GM12878 (cell line): ENCODE data around the gene ARRDC1.

Experiments used
- FOXM1 ChIP-seq: IDR thresholded peaks from 2 replicates; pipeline ENCODE4 v1.6.1; 2012; ENCODE audit warnings: low read depth, mild to moderate bottlenecking, inconsistent platforms, low read length, moderate library complexity
- POLR2A ChIP-seq: IDR thresholded peaks from 2 replicates; pipeline ENCODE4 v1.6.1; 2011; ENCODE audit warnings: low read depth, mild to moderate bottlenecking, low read length
- RUNX3 ChIP-seq: IDR thresholded peaks from 2 replicates; pipeline ENCODE4 v1.6.1; 2012; ENCODE audit warnings: low read length, inconsistent platforms
- STAT1 ChIP-seq: fragments of 450-650 bp; conservative IDR thresholded peaks from 2 replicates; pipeline ENCODE4 v1.6.1; 2014; ENCODE audit warnings: antibody characterized with exemption, mild to moderate bottlenecking
- TF ChIP-seq, protein P1 (sequence below), 3 experiments: IDR thresholded peaks in 2 of 3; conservative IDR thresholded peaks in 1 of 3; 2 replicates each; pipeline ENCODE4 v1.5.1; 2011; ENCODE audit warnings: low read depth in 3 of 3, low read length in 3 of 3, mild to moderate bottlenecking in 3 of 3, control low read depth in 2 of 3, moderate library complexity in 2 of 3, inconsistent platforms in 1 of 3, mixed read lengths in 1 of 3; ENCODE audit not compliant: control insufficient read depth in 2 of 3, insufficient read depth in 1 of 3; ENCODE audit errors: extremely low read depth in 1 of 3
- TF ChIP-seq, protein P2 (sequence below): fragments of 450-650 bp; IDR thresholded peaks from 2 replicates; pipeline ENCODE4 v1.6.1; 2018; ENCODE audit warnings: borderline replicate concordance, mild to moderate bottlenecking; ENCODE audit not compliant: partially characterized antibody

- TF ChIP-seq, protein P1, sequence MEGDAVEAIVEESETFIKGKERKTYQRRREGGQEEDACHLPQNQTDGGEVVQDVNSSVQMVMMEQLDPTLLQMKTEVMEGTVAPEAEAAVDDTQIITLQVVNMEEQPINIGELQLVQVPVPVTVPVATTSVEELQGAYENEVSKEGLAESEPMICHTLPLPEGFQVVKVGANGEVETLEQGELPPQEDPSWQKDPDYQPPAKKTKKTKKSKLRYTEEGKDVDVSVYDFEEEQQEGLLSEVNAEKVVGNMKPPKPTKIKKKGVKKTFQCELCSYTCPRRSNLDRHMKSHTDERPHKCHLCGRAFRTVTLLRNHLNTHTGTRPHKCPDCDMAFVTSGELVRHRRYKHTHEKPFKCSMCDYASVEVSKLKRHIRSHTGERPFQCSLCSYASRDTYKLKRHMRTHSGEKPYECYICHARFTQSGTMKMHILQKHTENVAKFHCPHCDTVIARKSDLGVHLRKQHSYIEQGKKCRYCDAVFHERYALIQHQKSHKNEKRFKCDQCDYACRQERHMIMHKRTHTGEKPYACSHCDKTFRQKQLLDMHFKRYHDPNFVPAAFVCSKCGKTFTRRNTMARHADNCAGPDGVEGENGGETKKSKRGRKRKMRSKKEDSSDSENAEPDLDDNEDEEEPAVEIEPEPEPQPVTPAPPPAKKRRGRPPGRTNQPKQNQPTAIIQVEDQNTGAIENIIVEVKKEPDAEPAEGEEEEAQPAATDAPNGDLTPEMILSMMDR (IDR thresholded peaks at IDR 0.05 in 2 of 3, conservative IDR thresholded peaks at IDR 0.05 in 1 of 3; ENCODE audit: control insufficient read depth in 2 of 3, extremely low read depth in 1 of 3, insufficient read depth in 1 of 3, low read depth in 3 of 3, low read length in 3 of 3): no peak
- TF ChIP-seq FOXM1 (no peak), RUNX3 (no peak), STAT1 (no peak), POLR2A (no peak)
- TF ChIP-seq, protein P2, sequence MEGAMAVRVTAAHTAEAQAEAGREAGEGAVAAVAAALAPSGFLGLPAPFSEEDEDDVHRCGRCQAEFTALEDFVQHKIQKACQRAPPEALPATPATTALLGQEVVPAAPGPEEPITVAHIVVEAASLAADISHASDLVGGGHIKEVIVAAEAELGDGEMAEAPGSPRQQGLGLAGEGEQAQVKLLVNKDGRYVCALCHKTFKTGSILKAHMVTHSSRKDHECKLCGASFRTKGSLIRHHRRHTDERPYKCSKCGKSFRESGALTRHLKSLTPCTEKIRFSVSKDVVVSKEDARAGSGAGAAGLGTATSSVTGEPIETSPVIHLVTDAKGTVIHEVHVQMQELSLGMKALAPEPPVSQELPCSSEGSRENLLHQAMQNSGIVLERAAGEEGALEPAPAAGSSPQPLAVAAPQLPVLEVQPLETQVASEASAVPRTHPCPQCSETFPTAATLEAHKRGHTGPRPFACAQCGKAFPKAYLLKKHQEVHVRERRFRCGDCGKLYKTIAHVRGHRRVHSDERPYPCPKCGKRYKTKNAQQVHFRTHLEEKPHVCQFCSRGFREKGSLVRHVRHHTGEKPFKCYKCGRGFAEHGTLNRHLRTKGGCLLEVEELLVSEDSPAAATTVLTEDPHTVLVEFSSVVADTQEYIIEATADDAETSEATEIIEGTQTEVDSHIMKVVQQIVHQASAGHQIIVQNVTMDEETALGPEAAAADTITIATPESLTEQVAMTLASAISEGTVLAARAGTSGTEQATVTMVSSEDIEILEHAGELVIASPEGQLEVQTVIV: no peak
These were observed 39.7 kb downstream of the ARRDC1 start for GRCh38 chr9:137645211-137645610.
